DMS 273 treated with DMSO at 0.1 percent for 48 hours (cell line): ENCODE results near the gene AHSP.
"Not testable (repeated sequence)": the region's sequence is repeated elsewhere in the genome, so short reads cannot be mapped to it uniquely, and the experiment has no call there.

Experiments used
- DNase-seq: peaks from one replicate; lab custom pipeline; 2025; lab: John Stamatoyannopoulos, UW

The AHSP gene

GRCh38 chr16:31527734-31528274 is at the start of gene AHSP:
TSS of gene AHSP (plus strand) at chr16:31527900. CDS start at chr16:31528140, 240 bp downstream.
- no peak for DNase-seq

- DNase-seq, result no peak
Observed at GRCh38 chr16:31478956-31479355, 48.7 kb upstream of the AHSP start.

- DNase-seq, result no peak
Observed at GRCh38 chr16:31479751-31480150, 47.9 kb upstream of the AHSP start.

- no peak for DNase-seq
Observed at GRCh38 chr16:31480851-31481536, 46.7 kb upstream of the AHSP start.

GRCh38 chr16:31483081-31483480 is 44.6 kb upstream of the AHSP start, which contains the start of gene SLC5A2:
TSS of gene SLC5A2 (plus strand) at chr16:31483123. CDS start at chr16:31483137, 14 bp downstream.
- DNase-seq, result no peak

GRCh38 chr16:31484048-31484447 is 43.7 kb upstream of the AHSP start:
- not testable (repeated sequence) for DNase-seq

- DNase-seq, result no peak
Observed at GRCh38 chr16:31484491-31485171, 43.1 kb upstream of the AHSP start.

GRCh38 chr16:31485571-31485970 is 42.1 kb upstream of the AHSP start:
- no peak for DNase-seq

- DNase-seq, result no peak
Observed at GRCh38 chr16:31486045-31486444, 41.7 kb upstream of the AHSP start.

- no peak for DNase-seq
Observed at GRCh38 chr16:31487071-31487719, 40.5 kb upstream of the AHSP start.

- no peak for DNase-seq
Observed at GRCh38 chr16:31487720-31488467, 39.8 kb upstream of the AHSP start.

- no peak for DNase-seq
Observed at GRCh38 chr16:31488468-31489297, 39.0 kb upstream of the AHSP start.

- DNase-seq, result no peak
Observed at GRCh38 chr16:31489298-31489564, 38.5 kb upstream of the AHSP start.

GRCh38 chr16:31489616-31490584 is 37.8 kb upstream of the AHSP start:
- no peak for DNase-seq

- no peak for DNase-seq
Observed at GRCh38 chr16:31491778-31492418, 35.8 kb upstream of the AHSP start.

- no peak for DNase-seq
Observed at GRCh38 chr16:31493506-31494125, 34.1 kb upstream of the AHSP start.

- DNase-seq, result no peak
Observed at GRCh38 chr16:31496670-31497069, 31.0 kb upstream of the AHSP start.

- DNase-seq, result no peak
Observed at GRCh38 chr16:31498493-31498892, 29.2 kb upstream of the AHSP start.

- DNase-seq, result no peak
Observed at GRCh38 chr16:31499928-31500327, 27.8 kb upstream of the AHSP start.
